HG03280 (cell line): Measurements from ENCODE around the gene U2AF2.

ENCODE experiments used
- ATAC-seq: cut with Tn5 transposase; IDR thresholded peaks from one replicate; pipeline ENCODE4 v1.9.1; 2021; ENCODE audit warnings: mild to moderate bottlenecking, moderate library complexity; ENCODE audit not compliant: unreplicated experiment

U2AF2 gene

DNA sequence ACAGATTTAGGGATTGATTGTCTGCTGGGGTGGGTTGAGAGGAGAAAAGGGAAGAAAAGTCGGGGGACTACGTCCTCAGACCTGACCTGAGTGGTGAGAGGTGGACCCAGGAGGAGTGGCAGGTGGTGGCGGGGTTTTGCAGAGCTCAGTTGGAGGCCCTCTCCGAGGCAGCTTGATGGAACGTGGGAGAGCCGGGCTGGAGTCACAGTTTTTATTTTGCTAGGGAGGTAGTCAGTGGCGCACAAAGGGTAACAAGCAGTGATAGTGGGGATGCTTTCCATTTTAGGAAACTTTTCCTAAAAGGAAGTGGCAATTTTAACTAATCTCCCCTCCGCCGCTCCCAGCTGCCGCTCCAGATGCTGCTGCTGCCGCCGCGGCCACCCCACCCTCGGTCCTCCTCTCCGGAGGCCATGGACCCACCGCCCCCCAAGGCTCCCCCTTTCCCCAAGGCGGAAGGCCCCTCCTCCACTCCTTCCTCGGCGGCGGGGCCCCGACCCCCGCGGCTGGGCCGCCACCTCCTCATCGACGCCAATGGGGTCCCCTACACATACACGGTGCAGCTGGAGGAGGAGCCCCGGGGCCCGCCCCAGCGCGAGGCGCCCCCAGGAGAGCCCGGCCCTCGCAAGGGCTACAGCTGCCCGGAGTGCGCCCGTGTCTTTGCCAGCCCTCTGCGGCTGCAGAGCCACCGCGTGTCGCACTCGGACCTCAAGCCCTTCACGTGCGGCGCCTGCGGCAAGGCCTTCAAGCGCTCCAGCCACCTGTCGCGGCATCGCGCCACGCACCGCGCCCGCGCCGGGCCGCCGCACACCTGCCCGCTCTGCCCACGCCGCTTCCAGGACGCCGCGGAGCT lies 12.5 kb upstream of the U2AF2 start:
- ATAC-seq, result peak; percentile 0

DNA sequence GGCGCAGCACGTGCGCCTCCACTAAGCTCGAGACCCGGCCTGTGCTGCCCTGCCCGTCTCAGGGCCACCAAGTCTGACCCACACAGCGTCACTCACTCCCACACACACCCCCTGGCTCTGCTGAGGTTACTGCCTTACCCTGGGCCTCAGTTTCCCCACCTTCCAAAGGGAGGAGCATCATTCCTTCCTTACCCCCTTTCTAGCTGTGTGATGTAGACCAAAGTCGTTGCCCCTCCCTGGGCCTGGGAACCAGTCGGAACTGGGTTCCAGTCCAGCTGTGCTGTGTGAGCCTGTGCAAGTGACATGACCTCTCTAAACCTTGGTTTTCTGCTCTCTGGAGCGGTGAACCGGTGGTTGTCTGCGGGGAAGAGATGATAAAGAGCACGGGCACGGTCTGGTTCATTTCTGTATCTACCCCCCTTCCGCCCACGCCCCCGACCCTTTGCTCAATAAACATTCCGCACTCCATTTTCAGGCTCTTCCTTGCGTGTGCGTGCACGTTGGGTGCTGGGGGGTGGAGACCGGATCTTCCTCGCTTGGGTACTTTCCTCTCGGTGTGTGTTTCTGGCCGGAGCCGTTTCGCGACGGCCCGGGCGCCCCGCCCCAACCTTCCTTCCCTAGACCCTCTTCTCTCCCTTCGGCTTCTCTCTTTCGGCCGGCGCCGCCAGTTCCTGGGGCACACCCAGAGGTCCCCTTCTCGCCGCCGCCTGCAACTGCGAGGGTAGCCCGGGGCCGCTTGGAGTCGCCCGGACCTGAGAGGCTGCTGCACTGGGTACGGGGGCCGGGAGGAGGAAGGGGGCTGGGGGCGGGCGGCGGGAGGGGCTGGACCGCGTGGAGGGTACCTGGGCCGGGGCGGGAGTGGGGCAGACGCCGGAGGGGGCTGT lies 11.6 kb upstream of the U2AF2 start, which contains the start of gene ZNF581:
Gene ZNF581, plus strand, starts transcription at position 647 of the 884 bp plus-strand sequence. CDS start 923 bp downstream, outside the sequence.
- peak; percentile 33 for ATAC-seq

DNA sequence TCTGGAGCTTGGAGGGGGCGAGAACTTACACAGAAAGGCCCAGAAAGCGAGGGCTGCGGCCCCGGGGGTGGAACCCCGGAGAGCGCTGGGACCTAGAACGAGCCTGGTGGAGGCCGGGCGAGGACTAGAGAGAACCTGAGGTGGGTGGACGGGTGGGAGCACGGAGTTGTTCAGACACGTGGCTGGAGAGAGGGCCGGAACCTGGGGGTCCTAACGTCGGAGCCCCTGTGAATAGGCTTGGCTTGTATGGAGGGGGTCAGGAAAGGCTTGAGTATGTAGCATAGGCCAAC lies 11.0 kb upstream of the U2AF2 start:
- no peak for ATAC-seq

DNA sequence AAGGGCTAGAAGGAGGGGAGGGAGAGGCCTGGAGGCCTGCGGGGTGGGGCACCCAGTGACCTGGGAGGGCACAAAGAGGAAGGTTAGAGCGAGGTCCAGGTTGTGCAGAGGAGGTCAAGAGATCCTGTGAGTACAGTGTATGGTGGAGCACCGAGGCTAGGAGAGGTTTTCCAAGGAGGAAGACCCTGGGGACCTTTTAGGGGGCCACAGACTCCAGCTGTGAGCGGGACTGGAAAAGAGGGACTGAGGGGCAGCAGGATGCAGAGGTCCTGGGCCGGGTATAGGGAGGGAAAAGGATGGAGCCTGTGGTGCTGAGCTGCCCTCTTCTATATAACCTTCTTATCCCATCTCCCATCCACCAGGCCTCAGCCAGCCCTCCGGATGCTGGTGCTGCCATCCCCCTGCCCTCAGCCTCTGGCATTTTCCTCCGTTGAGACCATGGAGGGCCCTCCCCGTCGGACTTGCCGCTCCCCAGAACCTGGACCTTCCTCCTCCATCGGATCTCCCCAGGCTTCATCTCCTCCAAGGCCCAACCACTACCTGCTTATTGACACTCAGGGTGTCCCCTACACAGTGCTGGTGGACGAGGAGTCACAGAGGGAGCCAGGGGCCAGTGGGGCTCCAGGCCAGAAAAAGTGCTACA lies 10.5 kb upstream of the U2AF2 start:
- ATAC-seq, result no peak

DNA sequence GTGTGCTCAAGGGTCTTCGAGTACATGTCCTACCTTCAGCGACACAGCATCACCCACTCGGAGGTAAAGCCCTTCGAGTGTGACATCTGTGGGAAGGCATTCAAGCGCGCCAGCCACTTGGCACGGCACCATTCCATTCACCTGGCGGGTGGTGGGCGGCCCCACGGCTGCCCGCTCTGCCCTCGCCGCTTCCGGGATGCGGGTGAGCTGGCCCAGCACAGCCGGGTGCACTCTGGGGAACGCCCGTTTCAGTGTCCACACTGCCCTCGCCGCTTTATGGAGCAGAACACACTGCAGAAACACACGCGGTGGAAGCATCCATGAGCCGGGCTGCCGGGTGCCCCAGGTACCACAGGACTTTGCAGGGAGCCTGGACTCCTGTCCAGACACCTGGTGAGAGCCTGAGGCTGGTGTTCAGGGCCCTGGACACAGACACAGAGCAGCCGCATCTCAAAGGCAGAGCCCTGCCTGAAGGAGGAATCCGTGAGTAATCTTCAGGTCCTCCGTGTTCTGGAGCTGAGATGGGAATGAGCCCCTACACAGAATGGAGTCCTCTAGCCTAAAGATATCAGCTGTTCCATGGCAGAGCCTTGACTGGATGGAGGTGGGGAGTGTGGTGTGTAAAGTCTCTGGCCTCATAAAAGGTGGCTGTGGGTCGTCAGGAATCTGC lies 9.9 kb upstream of the U2AF2 start:
- ATAC-seq, result no peak

DNA sequence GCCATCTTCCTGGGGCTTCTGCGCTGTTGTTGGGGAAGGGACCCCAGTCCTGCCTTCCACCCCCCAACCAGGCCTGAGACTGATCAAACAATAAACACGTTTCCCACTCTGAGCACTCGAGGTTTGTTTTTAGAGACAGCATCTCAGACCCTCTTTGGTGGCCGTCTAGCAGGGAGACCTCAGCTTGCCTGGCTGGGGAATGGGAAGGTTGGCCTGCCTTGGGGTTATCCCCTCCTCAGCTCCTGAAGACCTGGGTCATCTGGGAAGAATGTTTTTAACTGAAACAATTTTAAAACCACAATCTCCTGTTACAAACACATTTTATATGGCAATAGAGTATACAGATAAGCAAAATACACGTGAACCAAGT lies 9.3 kb upstream of the U2AF2 start:
- ATAC-seq, result no peak

DNA sequence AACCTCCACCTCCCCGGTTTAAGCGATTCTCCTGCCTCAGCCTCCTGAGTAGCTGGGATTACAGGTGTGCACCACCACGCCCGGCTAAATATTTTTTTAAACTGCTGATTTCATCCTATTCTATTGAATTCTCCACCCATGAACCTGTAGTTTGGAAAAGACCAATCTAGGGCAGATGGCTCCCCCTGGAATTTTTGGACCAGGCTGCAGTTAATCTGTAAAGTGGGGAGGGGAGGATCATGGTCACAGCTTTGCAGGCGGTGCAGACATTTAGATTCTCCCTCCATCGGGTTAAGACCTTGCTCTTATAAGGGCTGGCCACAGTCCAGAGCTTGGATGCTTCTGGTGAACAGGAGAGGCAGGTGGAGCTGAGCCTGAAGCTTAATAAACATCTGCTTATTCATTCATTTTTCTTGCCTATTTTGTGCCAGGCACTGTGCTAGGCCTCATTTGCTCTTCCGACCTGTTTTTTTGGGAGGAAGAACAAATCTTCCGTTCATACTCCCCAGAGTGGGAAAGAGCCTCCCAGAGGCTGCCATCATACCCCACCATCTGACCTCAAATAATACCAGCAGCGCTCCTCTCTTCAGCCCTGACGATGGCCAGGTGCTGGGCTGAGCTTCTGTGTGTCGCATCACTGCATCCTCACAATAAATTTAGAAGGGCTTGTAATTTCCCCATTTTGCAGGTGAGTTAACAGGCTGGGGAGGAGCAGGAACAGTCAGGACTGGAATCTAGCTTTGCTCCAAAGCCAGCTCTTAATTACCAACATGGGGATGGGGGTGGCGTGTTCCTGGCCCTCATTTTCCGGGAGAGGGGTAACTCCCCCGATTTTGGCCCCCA lies 7.7 kb upstream of the U2AF2 start:
- ATAC-seq, result no peak

DNA sequence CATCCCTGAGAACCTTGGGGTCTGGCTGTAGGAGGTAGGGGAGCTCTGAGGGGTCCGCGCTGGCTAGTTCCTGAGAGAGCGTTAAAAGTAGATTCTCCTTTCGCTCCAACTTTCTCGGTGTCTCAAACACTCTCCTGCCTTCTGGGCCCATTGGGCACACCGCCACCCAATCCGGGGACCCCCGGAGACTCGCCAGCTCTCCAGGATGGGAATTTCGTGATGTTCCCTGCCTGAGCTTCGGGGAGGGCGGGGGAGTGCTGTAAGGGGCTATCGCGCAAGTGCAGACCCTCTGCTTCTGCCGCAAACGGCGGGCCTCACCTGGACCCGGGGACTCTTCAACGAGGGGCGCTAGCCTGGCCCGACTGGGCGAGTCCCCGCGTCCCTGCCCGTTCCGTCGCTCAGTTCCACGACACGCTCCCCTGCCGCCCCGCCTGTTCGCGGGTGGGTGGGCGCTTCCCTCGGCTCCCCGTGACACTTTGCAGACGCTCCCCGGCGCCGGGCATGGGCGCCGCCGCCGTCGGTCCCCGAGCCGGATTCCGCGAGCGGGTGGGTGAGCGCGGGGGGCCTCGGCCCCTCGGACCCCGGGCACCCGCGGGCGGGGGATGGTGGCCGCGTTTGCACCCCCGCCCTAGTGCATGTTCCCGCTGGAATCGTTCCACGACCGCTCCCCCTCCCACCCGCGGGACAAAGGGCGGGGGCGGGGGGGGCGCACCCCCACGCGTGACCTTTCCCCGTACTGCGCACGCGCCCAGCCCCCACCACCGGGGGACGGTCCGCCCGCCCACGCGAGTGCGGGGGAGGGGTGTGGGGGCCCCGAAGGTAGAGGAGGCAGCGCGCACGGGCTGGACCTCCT lies 6.9 kb upstream of the U2AF2 start, which contains the start of gene CCDC106:
Gene CCDC106, plus strand, starts transcription at position 481 of the 853 bp plus-strand sequence. CDS start 835 bp downstream, outside the sequence.
- ATAC-seq, result peak; percentile 34

DNA sequence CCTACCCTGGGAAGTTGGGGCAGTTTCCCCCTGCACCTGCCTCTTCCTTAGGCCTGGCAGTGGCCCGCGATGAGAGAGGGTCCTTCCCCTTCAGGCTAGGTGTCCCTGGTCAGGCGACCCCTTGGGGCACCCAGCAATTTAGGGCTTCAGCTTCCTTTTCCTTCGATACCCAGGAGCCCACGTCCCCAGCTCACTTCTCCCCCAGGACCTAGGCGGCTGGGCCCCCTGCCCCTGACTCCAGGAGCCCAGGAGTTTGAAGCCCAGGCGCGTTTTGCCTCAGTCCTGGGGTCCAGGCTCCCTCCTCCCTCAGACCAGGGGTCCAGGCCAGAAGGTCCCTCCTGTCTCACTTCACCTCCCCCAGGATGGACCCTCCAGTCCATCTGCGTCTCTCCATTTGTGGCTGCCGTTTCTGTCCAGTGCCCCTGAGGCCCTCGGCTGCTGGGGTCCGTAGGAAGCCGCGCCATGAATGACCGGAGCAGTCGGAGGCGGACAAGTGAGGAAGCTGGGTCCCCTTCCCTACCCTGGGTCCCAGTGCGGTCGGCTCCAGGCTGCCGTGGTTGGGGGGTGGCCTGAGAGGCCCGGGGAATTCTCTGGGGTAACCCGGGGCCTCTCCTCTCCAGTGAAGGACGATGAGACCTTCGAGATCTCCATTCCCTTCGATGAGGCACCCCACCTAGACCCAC lies 6.1 kb upstream of the U2AF2 start:
- ATAC-seq, result no peak

DNA sequence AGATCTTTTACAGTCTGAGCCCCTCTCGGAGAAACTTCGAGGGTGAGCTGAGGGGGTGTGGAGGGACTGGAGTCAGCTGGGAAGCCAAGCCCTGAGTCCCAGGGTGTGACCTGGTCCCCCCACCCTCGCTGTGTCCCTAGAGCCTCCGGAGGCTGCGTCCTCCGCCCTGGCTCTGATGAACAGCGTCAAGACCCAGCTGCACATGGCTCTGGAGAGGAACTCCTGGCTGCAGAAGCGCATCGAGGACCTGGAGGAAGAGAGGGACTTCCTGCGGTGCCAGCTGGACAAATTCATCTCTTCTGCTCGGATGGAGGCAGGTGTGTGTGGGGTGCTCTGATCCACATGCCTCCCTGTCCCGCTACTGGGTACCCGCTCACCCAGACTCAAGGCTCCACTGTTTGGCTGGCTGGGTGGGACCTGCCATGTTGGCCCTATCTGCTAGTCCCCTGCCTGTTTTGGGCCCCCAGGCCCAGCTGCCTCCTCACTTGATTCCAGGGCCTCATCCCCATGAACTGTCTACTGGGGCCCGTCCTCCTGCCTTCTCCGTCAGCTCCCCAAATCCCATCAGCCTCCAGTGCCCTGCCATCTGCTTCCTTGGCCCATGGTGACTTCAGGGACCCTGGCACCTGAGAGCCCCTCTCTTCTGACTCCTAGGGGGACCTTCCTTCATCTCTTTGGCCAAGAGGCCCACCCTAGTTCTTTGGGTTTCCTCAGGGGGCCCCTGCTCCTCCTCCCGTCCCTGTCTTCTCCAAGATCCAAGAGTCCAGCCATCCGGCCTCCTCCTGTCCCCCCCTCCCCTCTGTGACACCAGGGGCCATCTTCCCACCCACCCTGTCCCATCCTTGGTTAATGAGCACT lies 5.3 kb upstream of the U2AF2 start:
- no peak for ATAC-seq

DNA sequence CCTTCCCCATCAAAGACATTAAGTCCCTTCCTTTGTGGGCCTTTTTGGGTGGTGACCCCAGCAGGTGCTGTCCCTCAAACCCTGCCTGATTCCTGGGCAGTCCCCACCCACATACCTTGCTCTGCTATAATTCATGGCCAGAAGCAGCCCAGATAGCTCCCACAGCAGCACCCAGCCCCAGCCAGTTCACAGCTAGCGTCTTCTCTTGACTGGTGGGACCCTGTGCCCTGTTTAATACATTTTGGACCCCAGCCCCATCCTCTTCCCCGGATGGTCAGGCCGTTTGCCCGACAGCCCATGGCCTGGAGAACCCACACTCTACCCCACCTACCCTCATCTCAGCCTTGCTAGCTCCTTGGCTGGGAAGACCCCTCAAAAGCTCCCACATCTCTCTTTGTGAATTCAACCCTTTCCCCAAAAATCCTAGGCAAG lies 4.7 kb upstream of the U2AF2 start:
- ATAC-seq, result no peak

DNA sequence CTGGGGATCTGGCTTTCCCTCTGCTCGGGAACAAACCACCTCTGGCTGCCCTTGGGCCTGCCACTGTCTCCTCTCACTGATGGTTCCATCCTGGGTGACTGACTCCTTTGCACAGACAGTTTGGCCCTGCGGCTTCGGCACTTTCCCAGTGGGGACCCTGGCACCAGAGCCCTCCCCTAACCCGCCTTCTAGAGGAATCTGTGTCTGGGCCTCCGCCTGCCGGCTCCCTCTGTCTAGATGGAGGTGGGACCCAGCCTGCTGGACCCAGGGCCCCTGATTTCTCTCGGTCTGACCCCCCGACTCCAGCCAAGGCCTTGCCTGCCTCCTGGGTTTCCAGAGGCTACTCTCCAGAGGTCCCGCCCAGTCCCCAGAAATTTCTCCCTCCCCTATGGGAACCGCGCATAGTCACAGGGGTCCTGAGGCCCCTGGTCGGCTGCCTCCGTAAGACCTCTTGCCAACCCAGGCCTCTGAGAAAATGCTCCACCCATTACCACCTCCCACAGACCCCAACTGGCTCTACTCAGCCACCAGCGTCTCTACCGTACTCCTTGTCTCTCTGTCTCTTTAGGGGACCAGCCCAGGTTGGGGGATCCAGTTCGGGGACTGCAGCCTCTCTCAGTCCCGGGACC lies 4.1 kb upstream of the U2AF2 start:
- no peak for ATAC-seq

DNA sequence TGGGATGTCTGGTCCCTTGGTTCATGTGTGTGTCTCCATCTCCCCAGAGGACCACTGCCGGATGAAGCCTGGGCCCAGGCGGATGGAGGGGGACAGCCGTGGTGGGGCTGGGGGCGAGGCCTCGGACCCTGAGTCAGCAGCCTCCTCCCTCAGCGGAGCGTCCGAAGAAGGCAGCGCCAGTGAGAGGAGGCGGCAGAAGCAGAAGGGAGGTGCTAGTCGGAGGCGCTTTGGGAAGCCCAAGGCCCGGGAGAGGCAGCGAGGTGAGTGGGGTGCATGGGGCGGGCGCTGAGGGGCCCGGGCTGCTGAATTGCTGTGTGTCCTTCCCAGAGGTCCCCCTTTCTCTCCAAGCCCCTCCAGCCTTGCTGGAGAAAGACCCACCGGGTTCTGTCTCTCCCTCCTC lies 3.6 kb upstream of the U2AF2 start:
- ATAC-seq, result no peak

DNA sequence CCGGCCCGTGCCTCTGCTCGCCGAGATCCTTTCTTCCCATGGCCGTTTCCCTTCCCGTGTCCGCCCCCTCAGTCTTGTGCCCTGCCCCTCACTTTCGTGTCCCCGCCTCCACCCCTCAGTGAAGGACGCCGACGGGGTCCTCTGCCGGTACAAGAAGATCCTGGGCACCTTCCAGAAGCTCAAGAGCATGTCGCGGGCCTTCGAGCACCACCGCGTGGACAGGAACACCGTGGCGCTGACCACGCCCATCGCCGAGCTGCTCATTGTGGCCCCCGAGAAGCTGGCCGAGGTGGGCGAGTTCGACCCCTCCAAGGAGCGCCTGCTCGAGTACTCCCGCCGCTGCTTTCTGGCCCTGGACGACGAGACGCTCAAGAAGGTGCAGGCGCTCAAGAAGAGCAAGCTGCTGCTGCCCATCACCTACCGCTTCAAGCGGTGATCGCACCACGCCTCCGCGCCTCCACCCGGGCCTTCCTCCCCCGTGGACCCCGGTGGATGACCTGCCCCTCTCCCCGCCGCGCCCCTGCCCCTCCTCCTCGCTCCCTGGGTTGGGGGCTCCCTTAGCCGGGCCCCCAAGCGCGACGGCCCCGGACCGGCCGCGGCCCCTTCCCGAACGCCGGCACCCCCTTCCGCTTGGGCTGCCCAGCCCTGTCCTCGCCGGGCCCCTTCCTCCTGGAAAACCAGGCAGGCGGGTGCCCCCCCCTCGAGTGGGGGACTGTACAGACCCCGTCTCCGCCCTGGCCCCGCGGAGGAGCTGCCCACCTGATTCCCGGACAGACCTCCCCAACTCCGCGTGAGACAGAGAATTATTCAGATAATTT lies 2.3 kb upstream of the U2AF2 start:
- no peak for ATAC-seq

DNA sequence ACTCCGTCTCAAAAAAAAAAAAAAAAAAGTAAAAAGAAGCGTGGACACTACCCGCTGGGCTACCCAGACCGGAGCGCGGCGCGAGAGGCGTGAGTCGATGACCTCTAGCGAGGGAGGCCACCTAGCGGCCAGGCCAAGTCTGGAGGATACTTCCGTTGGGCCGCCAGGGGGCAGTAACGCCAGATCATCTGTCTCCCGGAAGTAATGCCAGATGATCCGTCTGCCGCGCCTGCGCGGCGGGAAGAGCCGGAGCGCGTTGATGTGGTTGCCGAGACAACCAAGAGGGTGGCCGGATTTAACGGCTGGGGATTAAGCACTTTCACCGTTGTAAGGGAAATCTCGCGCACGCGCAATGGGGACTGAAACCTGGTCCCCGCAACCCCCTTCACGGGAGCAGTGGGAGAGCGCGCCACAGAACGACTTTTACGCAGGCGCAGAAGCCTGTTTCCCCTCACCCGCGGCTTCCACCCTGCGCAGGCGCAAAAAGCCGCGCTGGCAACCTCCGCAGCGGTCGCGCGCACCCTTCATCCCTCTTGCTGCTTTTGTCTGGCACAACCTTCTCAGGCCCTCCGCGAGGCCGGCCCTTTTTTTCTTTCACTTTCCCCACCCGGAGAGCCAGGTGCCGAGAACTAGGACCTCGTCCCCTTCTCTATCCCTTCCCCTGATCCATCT lies 1.0 kb upstream of the U2AF2 start:
- ATAC-seq, result peak; percentile 40
